Osteoblast (primary cell): ENCODE data around the gene CAPZB. TPM values are rescaled to one million over a fixed set of nuclear protein-coding genes. Genes with fewer than 3 reads are reported as not detected.

Experiments
- DNase-seq: peaks from one replicate; pipeline ENCODE4 v3.0.0; 2011; ENCODE audit warnings: low spot score, mixed read lengths; ENCODE audit not compliant: insufficient read length; ENCODE audit errors: missing footprints
- H2AFZ ChIP-seq: 2 replicates; pipeline ENCODE4 v1.6.0; 2011; ENCODE audit warnings: mild to moderate bottlenecking, low read length
- H3K27ac ChIP-seq: 2 replicates; pipeline ENCODE4 v1.5.1; 2011; ENCODE audit warnings: mild to moderate bottlenecking, low read depth, low read length, moderate library complexity
- H3K27me3 ChIP-seq: 2 replicates; pipeline ENCODE4 v1.6.0; 2012; ENCODE audit warnings: mild to moderate bottlenecking, control low read depth, inconsistent platforms, low read length, moderate library complexity; ENCODE audit not compliant: insufficient read depth
- H3K36me3 ChIP-seq: 2 replicates; pipeline ENCODE4 v1.5.1; 2011; ENCODE audit warnings: mild to moderate bottlenecking, low read length, control low read depth, moderate library complexity; ENCODE audit not compliant: insufficient read depth
- H3K4me1 ChIP-seq: 2 replicates; pipeline ENCODE4 v1.5.1; 2011; ENCODE audit warnings: mild to moderate bottlenecking, low read length, control low read depth, moderate library complexity; ENCODE audit not compliant: insufficient read depth
- H3K4me2 ChIP-seq: 2 replicates; pipeline ENCODE4 v1.6.0; 2011; ENCODE audit warnings: mild to moderate bottlenecking, low read length; ENCODE audit not compliant: insufficient read depth
- H3K4me3 ChIP-seq: fragments of 200-600 bp; sonication (generic); 3 replicates; pipeline ENCODE4 v1.5.1; 2012; ENCODE audit warnings: mild to moderate bottlenecking, low read length, inconsistent platforms; ENCODE audit not compliant: insufficient read depth
- H3K79me2 ChIP-seq: 2 replicates; pipeline ENCODE4 v1.6.0; 2012; ENCODE audit warnings: mild to moderate bottlenecking, low read length, control low read depth, inconsistent platforms; ENCODE audit not compliant: insufficient read depth
- H3K9me3 ChIP-seq: 2 replicates; pipeline ENCODE4 v1.5.1; 2011; ENCODE audit warnings: low read depth, low read length, control low read depth
- H4K20me1 ChIP-seq: 2 replicates; pipeline ENCODE4 v1.6.0; 2012; ENCODE audit warnings: mild to moderate bottlenecking, low read length, control low read depth; ENCODE audit not compliant: insufficient read depth
- total RNA-seq: library from RNA; depleted of rRNA; stranded (reverse); fragments of >200 nt; gene quantifications from 2 replicates; pipeline ENCODE4 v1.2.3, GENCODE V29; 2012
- TF ChIP-seq, protein P1 (sequence below): IDR thresholded peaks from 2 replicates; pipeline ENCODE4 v1.5.1; 2011; ENCODE audit warnings: mild to moderate bottlenecking, low read depth, low read length, moderate library complexity; ENCODE audit errors: extremely low read depth

CAPZB gene
- total RNA-seq, 1 donor: 217 TPM

DNA sequence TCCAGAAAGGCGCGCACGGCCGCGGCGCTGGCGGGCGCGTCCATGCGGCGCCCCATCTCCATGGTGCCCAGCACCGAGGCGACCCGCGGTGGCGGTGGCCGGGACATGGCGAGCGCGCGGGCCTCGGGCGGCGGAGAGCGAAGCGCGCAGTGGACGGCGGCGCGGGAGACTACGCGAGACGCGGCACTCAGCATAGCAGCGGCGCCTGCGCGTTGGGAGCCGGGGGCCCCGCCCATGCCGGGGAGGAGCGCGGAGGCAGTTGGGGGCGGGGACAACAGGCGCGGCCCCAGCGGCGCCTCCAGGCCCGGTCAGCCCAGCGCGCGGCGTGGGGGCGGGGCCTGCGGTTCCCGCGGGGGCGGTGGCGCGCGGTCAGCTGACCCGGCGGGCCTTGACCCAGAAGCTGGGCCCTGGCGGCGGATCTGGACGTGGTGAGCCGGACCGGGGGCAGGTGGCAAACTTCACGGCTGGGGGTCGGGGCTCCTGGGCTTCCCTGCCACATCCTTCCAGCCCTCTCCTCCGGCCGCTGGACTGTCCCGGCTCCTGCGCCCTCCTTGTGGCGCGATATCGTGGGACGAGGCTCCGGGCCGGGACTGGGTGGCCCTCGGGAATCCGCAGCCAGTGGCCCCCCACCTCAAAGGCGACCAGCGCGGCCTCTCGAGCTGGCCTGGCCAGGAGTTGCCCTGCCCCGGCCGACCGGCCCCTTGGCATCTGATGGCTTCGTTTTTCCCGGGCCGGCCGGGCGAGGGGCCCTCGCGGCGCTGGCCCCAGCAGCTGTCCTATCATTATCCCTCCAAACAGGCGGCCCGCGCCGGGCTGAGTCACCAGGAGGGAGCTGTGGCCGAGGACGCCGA, 173.2 kb downstream of the CAPZB start, which contains the start of the genes AKR7A2 and SLC66A1:
Gene AKR7A2, minus strand, starts transcription at position 214 of the 851 bp plus-strand sequence. Its CDS starts 20 bp downstream, at position 194.
Gene SLC66A1, plus strand, starts transcription at position 396 of the 851 bp plus-strand sequence. CDS start 5,352 bp downstream, outside the sequence.
- H3K4me1 ChIP-seq: peaks cover 24% of the 10 kb centered on the region
- peak within 1 kb of the TSS; percentile 89 for H3K4me3 ChIP-seq
- peak; percentile 100 for DNase-seq
- H3K79me2 ChIP-seq: peaks cover 80% of the 10 kb centered on the region
- no peaks in the 10 kb centered on the region for H3K9me3 ChIP-seq
- peak within 1 kb of the TSS; percentile 94 for H3K4me2 ChIP-seq
- H2AFZ ChIP-seq: peak within 1 kb of the TSS; percentile 87
- peak within 1 kb of the TSS; percentile 86 for H3K27ac ChIP-seq
- TF ChIP-seq, protein P1, sequence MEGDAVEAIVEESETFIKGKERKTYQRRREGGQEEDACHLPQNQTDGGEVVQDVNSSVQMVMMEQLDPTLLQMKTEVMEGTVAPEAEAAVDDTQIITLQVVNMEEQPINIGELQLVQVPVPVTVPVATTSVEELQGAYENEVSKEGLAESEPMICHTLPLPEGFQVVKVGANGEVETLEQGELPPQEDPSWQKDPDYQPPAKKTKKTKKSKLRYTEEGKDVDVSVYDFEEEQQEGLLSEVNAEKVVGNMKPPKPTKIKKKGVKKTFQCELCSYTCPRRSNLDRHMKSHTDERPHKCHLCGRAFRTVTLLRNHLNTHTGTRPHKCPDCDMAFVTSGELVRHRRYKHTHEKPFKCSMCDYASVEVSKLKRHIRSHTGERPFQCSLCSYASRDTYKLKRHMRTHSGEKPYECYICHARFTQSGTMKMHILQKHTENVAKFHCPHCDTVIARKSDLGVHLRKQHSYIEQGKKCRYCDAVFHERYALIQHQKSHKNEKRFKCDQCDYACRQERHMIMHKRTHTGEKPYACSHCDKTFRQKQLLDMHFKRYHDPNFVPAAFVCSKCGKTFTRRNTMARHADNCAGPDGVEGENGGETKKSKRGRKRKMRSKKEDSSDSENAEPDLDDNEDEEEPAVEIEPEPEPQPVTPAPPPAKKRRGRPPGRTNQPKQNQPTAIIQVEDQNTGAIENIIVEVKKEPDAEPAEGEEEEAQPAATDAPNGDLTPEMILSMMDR: no peak
- no peaks in the 10 kb centered on the region for H3K27me3 ChIP-seq
- peaks cover 36% of the 10 kb centered on the region for H4K20me1 ChIP-seq
- H3K36me3 ChIP-seq: peaks cover 17% of the 10 kb centered on the region

DNA sequence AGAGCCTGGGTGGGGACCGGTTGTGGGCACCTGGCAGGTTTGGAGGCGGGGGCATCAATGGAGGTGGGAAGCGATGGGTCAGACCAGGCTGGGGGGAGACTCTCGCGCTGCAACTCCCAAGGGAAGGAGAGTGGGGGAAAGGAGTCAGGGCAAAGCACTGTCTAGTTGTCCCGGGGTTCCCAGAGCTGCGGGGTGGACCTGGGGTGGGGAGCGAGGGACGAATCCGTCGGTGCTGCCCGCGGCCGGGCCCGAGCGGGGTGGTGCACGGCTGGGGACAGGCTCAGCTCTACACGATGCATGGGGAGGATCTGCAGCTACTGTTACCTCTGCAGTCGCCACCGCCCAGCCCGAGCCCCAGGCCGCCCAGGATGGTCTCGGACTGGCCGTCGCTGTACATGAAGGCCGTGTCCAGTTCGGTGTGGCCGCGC, 173.8 kb downstream of the CAPZB start:
- Histone ChIP-seq H3K27me3 (no peaks in the 10 kb centered on the region), H3K4me3 (peak overlapping the region; percentile 89), H3K4me2 (peak overlapping the region; percentile 94), H4K20me1 (peaks cover 32% of the 10 kb centered on the region), H3K79me2 (peaks cover 75% of the 10 kb centered on the region), H3K27ac (peak overlapping the region; percentile 79), H2AFZ (peak overlapping the region; percentile 78), H3K9me3 (no peaks in the 10 kb centered on the region), H3K4me1 (peaks cover 24% of the 10 kb centered on the region), H3K36me3 (peaks cover 22% of the 10 kb centered on the region)
- TF ChIP-seq, protein P1: no peak
- DNase-seq: no peak

DNA sequence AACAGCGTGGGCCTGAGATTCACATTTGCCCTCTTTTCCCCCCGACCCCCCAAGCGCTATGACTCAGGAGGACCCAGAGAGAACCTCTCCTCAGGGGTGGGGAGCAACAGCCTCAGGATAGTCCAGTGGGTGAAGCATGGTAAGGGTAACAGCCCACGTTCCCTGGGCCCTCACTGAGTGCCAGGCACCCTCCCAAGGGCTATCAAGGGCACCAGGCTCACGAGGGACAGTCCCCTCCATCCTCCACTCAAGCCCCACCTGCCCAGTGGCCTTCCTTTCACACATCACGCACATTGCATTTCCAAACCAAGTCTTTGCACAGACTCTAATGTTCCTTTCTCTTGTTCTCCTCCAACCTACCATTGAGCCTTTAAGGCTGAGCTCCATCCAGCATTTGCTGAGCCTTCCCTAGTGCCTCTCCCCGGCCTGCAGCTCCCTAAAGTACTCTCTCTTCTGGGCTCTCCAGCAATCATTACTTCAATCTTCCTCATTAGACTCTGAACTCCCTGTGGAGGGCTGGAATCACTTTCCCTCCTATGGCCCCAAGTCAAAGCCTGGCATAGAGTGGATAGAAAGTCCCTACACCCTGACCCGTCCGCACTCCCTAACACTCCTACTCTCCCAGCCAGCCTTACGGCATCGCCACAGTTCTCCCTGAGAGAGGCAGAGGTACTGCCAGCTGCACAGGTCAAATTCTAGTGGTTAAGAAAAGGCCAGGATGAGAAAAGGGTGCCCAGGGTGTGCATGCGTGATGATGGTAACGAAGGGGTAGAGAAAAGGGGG, 174.4 kb downstream of the CAPZB start:
- Histone ChIP-seq H3K4me2 (peak overlapping the region; percentile 94), H3K27ac (peak overlapping the region; percentile 79), H4K20me1 (peaks cover 32% of the 10 kb centered on the region), H3K9me3 (no peaks in the 10 kb centered on the region), H3K4me3 (peak overlapping the region; percentile 89), H3K4me1 (peaks cover 24% of the 10 kb centered on the region), H3K79me2 (peaks cover 69% of the 10 kb centered on the region), H3K36me3 (peaks cover 24% of the 10 kb centered on the region), H2AFZ (peak overlapping the region; percentile 78), H3K27me3 (no peaks in the 10 kb centered on the region)
- TF ChIP-seq, protein P1: no peak
- DNase-seq: peak; percentile 82
